GM11168 (cell line): ENCODE measurements around the gene FEZ2.

Experiments used
- in situ Hi-C: fragments of 300-500 bp; cut with MboI; formaldehyde crosslinking; loops from one replicate; pipeline ENCODE4 v1.12.0; 2022; ENCODE audit warnings: low sequenced_read_pairs; ENCODE audit not compliant: unreplicated experiment

Gene FEZ2

DNA sequence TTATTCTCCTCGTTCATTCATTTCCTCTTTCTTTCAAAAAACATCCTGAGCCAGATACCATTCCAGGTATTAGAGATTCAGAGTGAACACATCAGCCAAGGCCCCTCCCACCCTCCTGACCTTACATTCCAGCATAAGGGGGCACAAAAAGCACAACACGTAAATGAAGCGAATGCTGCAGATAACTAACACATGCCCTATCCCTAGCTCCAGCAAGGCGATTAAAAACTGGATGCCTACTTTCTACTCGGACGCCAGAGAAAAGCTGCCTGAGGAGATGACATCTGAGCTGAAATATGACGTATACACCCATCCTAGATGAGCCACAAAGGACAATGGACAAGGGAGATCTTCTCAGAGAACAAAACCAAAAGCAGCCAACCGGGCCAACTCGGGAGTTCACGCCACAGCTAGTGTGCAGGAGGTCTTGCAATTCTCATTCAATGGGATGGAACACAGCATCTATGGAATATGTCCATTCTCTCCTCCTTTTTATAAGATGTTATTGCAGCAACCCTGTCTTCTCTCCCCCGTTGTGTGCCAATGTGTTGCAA lies 33.5 kb downstream of the FEZ2 start:
- in situ Hi-C loops = no loop called here

DNA sequence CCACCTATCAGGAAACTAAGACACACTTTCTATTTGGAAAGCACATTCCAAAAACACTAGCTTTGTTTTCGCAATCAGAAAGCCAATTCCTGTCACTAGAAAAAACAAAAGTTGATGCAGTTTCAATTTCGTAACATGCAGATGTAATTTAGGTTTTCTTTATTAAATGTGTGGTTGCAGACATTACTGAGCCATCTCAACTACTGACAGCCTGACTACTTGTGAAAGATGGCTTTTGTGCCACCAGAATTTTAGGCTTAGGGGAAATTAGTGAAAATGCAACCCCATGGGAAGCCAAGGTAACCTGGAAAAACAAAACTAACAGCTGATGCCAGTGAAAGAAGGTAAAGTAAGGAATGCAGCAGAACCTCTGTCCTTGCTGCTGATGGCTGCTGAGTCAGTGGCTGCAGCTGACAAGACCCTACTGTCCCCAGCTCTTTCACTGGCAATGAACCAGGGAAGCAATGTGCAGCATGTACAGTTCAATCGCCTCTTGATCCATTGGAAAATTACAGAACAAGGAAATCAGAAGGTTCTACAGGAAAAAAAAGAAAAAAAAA lies 34.9 kb downstream of the FEZ2 start:
- in situ Hi-C loops = no loop called here

DNA sequence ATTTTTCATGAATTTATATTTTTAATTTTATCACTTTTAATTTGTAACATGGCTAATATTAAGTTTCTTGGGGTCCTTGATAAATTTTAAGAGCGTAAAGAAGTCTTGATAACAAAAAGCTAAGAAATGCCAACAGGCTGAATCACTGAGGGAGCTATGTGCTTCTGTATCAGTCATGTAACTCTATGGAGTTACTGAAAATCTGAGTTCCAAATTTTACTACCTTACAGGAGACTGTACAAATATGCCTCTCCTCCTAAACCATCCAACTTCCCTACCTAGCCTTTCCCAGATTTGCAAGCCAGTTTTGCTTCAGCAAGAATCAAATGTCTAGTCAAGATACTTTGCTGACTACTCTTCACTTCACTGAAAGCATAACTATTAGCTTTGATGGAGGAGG lies 35.7 kb downstream of the FEZ2 start:
- in situ Hi-C loops = no loop called here

DNA sequence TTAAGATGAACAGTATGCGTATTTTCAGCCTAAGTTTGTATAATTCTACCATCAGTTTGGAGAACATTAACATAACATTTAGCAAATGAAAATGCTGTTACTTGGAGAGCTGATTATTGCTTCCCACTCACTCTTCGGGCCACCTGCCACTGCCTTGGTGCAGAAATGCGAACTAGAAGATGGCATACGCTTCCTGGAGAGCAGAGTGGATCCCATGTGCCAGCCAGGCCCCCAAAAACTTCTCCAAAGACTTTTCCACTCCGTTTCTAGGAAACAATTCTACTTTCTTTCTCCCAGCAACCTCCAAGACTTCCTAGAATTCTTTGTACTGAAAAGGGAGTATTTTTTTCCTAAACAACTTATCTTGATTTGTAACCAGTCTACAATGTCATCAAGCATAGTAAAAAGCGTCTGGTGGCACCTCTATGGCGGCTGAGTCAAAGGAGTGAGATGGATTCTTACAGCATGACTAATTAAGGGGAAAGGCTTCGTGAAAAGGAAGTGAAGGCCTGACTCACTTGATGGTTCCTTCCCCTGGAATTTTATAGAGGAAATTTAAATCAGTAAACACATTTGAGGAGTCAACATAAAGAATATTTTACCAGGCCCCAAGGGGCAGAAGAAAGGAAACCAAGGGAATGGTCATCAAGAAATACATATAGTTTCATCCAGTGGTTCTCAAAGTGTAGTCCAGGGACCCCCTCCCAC lies 36.6 kb downstream of the FEZ2 start:
- in situ Hi-C loops = no loop called here

DNA sequence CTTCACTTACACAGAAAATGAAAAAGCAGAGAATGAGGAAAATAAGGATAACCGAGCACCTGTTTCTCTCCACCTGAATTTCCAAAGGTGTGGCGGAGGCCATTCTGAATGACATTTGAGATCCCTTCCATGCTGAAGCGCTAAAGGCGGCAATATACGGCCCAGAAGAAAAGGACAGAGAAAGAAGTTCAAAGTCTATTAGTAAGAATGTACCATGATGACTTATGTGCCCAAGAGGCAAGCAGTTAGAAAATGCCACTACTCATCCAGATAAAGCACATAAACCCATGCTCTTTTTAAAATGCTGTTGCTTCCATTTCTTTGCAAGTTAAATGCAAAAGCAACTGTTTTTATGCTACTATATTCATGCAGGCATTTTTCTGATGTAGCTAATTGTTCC lies 37.2 kb downstream of the FEZ2 start:
- in situ Hi-C loops = no loop called here

DNA sequence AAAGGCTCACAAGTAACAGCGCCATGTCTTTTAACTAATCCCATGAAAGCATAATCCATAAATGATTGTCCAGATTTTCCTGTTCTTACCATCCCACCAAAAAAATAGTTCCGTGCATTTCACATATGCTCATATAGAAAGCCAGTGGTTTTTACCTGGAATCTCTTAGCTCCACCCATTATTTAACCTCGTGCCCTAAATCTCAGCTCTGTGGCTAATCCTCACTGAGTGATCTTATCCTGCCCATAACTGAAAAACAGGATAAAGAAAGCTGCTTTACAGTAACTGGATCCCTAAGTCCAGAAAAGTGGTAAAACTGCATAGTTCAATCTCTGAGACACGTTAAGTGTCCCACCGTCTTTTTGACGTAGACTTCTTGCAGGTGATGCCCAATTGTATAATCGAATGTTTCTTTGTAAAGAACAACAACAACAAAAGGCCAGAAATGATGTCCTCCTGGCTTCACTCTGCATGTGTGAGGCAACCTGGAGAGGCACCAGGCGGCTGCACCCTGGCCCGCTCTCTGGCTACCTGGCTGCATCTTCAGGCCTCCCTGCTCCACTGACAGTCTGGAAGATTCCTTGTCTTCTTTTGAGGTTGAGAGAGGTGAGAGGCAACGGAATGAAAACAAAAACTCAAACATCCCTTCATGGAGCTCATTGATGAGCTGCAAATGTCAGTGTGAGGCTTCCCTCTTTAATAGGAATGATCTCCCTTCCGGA lies 38.6 kb downstream of the FEZ2 start:
- in situ Hi-C loops = no loop called here

DNA sequence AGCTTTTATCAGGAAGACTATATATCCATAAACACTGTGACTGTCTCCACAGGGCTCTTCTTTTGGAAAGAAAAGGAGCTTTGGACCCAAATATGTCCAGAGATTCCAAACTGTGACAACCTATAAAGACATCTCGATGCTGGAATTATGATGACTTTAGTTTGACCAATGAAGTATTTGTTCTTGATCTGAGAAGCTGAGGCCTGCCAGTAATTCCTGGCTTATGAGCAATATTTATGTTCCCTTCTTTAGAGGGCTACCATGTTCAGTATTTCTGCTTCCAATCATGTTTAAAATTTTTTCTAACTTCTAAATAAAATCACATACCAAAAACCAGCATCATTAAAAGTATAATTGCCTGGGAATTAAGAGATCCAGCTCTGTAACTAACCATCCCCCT lies 41.1 kb downstream of the FEZ2 start:
- in situ Hi-C loops = no loop called here

DNA sequence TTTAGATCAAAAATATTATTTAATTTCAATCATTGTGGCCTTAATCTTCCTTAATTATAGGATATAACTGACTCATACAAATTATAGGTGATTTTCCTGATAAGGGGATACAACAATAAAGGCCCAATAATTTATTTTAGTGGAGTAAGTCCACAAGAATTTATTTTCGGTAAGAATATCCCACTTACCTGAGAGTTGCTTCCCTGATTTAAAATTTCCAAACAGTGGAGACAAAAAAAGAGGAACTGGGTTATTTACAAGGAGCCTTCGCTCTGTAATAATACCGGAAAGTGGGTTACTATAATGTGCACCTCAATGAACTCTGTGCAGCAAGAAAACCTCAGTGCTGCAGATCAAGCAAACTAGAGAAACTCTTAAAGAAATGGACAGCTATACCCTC lies 42.2 kb downstream of the FEZ2 start:
- in situ Hi-C loops = no loop called here

DNA sequence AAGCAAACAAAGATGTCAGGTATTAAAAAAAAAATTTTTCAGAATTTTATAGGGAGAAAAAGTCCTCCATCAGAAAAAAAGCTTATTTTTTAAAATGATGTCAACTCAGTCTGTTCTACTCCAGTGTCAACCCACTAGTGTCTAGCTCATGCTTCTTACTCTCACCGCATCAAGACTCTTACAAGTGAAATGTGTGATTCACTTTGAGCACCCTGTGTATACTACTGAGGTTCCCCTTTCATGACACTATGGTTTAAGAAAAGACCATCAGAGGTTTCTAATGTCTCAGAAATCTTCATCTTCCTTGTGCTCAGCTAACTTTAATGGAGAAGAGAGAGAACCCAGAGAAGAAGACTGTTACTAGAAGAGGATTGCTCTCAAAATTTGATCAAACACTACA lies 43.4 kb downstream of the FEZ2 start:
- in situ Hi-C loops = no loop called here

DNA sequence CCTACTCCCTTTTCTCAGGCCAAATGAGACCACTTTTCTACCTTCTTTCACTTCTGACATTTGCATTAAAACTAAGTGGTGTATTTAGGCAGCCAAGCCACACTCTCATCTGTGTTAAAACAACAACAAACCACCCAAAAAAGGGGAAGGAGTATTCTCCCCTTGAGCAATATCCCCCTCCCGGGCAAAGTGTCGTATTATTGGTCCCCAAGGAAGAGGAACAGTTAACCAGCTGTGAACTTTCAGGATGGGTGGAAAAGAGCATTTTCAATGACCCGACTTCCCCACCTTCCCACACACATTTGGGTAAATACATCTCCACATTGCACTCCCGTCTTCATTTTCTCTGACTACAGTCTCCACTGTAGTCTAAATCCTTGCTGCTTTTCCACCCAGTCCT lies 44.3 kb downstream of the FEZ2 start:
- in situ Hi-C loops = no loop called here

DNA sequence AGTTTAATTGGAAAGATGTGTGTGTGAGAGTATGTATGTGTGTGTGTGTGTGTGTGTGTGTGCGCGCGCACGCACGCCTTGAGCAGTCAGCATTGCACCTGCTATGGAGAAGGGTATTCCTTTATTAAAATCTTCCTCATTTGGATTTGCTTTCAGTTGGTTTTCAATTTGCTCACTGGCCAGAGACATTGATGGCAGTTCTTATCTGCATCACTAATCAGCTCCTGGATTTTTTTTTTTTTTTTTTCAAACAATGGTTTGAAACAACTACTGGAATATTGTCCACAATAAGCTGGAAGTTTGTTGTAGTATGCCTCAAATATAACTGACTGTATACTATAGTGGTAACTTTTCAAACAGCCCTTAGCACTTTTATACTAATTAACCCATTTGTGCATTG lies 48.0 kb downstream of the FEZ2 start:
- in situ Hi-C loops = no loop called here

DNA sequence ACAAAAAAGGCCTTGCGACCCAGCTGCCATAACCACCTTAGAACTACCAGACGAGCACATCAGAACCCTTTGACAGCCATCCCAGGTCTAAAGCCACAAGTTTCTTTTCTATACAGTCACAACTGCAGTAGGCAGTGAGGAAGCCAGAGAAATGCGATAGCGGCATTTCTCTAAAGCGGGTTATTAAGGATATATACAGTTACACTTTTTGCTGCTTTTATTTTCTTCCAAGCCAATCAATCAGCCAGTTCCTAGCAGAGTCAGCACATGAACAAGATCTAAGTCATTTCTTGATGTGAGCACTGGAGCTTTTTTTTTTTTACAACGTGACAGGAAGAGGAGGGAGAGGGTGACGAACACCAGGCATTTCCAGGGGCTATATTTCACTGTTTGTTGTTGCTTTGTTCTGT lies 48.8 kb downstream of the FEZ2 start:
- in situ Hi-C loops = no loop called here

DNA sequence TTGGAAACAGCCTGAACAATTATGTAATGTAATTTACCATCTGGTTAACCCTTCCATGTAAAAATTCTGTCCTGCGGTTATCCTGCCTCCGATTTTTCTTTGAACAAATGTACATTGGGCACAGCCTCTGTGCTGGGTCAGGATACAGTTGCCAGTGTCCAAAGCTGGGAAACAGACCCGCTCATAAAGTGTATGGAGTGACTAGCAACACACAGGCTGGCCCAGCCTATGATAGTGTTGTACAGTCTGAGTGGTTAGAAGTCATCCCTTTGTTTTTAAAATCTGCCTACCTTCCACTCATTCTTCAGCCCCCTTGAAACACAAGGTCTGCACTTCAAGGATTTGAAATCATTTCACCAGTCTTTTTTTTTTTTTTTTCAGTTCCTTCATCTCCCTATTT lies 50.1 kb downstream of the FEZ2 start:
- in situ Hi-C loops = no loop called here

DNA sequence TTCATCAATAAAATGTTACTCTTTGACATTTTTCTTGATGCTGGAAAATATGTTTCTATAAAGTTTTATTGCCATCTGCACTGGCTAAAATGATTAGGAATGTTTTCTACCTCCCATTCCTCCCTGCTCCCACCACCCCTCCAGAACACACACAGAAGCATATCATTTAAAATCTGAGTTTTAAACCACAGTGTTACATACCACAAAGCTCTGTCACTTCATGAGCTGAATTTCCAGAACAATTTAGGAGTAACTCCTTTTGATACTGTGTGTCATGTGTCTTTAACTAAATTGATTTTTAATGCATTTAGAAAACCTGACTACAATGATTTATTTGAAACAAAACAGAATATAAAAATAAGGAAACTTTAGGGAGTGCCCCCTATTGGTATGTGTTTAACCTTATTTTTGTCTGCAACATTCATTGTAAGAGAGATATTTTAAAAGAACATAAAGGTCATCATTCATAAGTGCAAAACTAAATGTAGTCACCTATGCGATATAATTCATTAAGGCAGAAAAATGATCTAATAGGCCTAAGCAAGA lies 52.0 kb downstream of the FEZ2 start:
- in situ Hi-C loops = no loop called here

DNA sequence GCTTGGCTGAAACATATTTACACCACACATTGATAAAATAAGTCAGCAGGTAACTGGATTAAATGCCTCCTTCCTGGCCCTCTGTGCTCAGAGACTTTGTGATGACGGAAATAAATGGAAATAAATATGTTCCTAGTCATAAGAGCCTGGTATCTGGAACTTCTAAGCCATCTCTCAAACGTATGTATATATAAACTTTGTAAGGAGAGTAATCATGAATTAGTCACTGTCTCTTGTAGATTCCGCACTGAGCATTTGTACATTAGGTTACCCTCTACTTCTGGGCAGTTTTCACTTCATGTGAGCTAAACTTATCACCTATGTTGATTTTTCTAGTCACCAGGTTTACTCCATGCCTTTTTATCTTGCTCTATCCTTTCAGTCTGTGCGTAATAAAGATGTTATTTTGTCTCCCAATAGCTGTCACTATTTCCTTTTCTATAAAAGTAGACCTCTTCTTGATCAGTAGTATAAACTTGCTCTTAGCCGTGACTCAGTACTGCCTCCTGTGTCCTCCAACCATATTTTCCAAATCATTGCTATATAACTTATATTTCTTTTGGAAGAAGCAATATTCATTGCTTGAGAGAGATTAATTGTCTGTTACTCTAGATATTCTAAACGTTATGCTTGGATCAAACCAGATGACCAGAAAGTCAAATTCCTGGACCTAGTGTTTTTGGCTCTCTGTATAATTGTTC lies 53.2 kb downstream of the FEZ2 start:
- in situ Hi-C loops = no loop called here

DNA sequence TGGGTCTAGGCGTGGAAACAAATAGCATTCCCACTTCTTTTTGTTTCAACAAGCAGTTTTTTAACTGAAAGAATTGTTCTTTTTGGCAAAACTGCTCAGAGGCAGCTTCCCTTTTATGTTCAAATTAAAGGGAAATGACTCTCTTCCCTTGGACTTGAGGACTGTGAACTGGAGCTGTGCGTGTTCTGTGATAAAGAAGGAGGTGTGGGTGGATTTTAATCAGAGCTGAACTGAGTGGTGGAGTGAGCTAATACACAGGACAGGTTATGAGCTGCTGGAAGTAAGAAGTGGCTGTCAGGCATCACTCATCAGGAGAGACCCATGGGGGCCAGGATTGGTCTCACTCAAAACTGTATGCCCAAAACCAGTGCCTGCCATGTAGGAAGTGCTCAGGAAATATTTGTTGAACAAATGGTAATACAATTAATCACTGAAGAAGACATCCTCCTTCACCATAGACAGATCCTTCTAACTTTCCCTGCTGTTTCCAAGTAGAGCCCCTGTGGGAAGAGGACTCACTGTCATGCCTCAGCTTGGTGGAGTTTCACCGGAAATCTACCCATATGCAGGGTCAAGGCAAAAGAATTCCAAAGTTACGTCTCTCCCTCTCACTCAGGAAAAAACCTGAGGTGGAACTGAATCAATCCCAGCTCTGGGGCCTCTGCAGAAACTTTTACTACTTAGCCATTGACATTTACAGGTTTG lies 55.9 kb downstream of the FEZ2 start:
- in situ Hi-C loops = no loop called here

DNA sequence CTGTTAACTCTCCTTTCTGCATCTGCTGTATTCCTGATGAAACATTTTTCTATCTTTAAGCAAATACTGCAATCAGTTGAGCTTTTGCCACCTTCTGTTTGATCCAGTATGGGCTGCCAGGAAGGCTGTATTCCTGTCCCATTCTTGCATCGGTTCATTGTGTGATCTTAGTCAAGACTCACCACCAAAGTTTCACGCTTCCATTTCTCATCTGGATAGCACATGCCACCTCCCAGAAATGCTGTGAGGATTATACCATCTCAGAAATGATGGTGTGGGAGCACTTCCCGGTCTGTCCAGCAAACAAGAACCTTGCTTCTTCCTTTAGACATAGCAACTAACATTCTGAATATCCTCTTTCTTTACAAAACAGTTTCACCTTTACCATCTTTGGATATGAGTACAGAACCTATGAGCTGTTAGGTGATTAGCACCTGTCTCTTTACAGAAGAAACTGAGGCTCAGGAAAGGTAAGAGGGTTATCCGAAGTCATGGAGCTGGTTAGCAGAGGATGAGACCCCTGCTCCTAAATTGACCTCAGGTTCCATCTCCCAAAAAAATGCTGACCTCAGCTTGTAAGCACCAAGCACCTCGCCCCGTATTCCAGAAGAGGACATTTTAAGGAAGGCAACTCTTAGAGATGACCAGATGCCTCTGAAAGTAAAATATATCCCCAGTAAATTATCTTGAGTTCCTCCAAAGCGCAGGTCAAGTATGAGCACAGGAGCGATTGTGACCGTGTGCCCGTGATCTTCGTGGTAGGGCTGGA lies 56.8 kb downstream of the FEZ2 start:
- in situ Hi-C loops = no loop called here

DNA sequence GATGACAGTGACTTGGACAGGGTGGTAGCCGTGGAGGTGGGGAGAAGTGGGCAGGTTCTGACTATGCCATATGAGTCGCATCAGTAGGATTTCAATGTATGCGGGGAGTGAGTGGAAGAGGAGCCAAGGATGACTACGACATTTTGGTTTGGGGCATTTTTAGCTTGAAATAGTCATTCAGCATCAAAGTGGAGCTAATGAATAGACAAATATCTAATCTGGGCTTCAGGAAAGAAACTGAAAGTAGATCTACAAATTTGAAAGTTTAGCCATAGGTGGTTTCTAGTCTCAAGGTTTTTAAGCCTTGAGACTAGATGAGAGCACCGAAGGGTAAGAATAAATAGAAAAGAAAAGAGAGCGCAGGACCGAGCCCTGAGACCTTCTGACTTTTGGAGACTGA lies 58.3 kb downstream of the FEZ2 start:
- in situ Hi-C loops = no loop called here

DNA sequence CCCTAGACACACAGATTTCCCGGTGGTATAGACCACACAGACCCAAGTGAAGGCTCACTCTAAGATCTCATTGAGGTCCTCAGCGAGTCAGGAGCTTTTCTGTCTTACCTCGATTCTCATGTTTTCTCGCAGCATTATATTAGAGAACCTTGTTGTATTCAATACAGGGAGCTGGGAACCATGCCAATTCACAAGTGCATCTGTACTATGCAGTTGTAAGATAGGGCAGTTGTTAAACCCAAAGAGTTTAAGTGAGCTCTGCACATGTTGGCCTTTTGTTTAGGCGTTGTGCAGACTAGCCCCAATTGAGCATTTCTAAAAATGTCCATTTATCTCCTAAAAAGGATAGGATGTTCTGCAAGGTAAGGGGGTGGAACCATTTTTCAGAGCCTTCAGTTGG lies 59.6 kb downstream of the FEZ2 start:
- in situ Hi-C loops = no loop called here
